HepG2 (cell line): ENCODE data around the gene MPV17L2. TPM values are rescaled to one million over a fixed set of nuclear protein-coding genes. Genes with fewer than 3 reads are reported as not detected.

ENCODE experiments used
- BRCA1 ChIP-seq: sonication (generic); formaldehyde crosslinking; IDR thresholded peaks from 2 replicates; pipeline ENCODE4 v1.4.0; 2020; ENCODE audit warnings: missing genetic modification reagents
- CCAR2 ChIP-seq: fragments of 200-400 bp; formaldehyde crosslinking; optimal IDR thresholded peaks from 2 replicates; pipeline ENCODE3; 2018; ENCODE audit warnings: low read depth, mild to moderate bottlenecking, low read length, moderate library complexity
- CREB3 ChIP-seq: sonication (generic); formaldehyde crosslinking; IDR thresholded peaks from 2 replicates; pipeline ENCODE4 v1.5.0; 2020; ENCODE audit warnings: missing genetic modification reagents
- MXD4 ChIP-seq: IDR thresholded peaks from 2 replicates; pipeline ENCODE4 v1.6.1; 2016; ENCODE audit warnings: mild to moderate bottlenecking, missing biosample characterization, missing genetic modification reagents
- NPAS2 ChIP-seq: sonication (generic); formaldehyde crosslinking; IDR thresholded peaks from 2 replicates; pipeline ENCODE4 v1.8.0; 2022; ENCODE audit warnings: mild to moderate bottlenecking, missing genetic modification reagents, borderline replicate concordance
- PLSCR1 ChIP-seq: sonication (generic); formaldehyde crosslinking; IDR thresholded peaks from 2 replicates; pipeline ENCODE4 v1.5.0; 2020; ENCODE audit warnings: missing genetic modification reagents, mild to moderate bottlenecking, borderline replicate concordance
- RAD51 ChIP-seq: fragments of 450-650 bp; IDR thresholded peaks from 2 replicates; pipeline ENCODE4 v1.6.1; 2016; ENCODE audit warnings: borderline replicate concordance
- RFX3 ChIP-seq: IDR thresholded peaks from 2 replicates; pipeline ENCODE4 v1.6.1; 2016; ENCODE audit warnings: missing biosample characterization, missing genetic modification reagents
- SMYD3 ChIP-seq: sonication (generic); formaldehyde crosslinking; IDR thresholded peaks from 2 replicates; pipeline ENCODE4 v1.8.1; 2023; ENCODE audit warnings: mild to moderate bottlenecking, missing genetic modification reagents
- SYNCRIP ChIP-seq: fragments of 200-400 bp; formaldehyde crosslinking; IDR thresholded peaks from 2 replicates; pipeline ENCODE4 v1.6.1; 2018; ENCODE audit warnings: mild to moderate bottlenecking, low read depth, low read length; ENCODE audit not compliant: insufficient read depth
- TBL1XR1 ChIP-seq: fragments of 150-350 bp; IDR thresholded peaks from 2 replicates; pipeline ENCODE4 v1.6.1; 2014; ENCODE audit warnings: borderline replicate concordance, low read length; ENCODE audit not compliant: partially characterized antibody
- ZBTB46 ChIP-seq: sonication (generic); formaldehyde crosslinking; IDR thresholded peaks from 2 replicates; pipeline ENCODE4 v1.4.0; 2020; ENCODE audit warnings: mild to moderate bottlenecking, missing genetic modification reagents, borderline replicate concordance
- ZFP36L2 ChIP-seq: sonication (generic); formaldehyde crosslinking; IDR thresholded peaks from 2 replicates; pipeline ENCODE4 v1.4.0; 2020; ENCODE audit warnings: missing genetic modification reagents
- ZNF18 ChIP-seq: sonication (generic); formaldehyde crosslinking; IDR thresholded peaks from 2 replicates; pipeline ENCODE4 v1.8.0; 2022; ENCODE audit warnings: mild to moderate bottlenecking, missing genetic modification reagents; ENCODE audit not compliant: insufficient replicate concordance
- ZNF333 ChIP-seq: sonication (generic); formaldehyde crosslinking; IDR thresholded peaks from 2 replicates; pipeline ENCODE4 v1.4.0; 2020; ENCODE audit warnings: mild to moderate bottlenecking, missing genetic modification reagents, borderline replicate concordance
- ZNF33B ChIP-seq: sonication (generic); formaldehyde crosslinking; IDR thresholded peaks from 2 replicates; pipeline ENCODE4 v1.5.1; 2020; ENCODE audit warnings: mild to moderate bottlenecking, missing genetic modification reagents
- ZSCAN22 ChIP-seq: sonication (generic); formaldehyde crosslinking; IDR thresholded peaks from 2 replicates; pipeline ENCODE4 v1.4.0; 2020; ENCODE audit warnings: mild to moderate bottlenecking, missing genetic modification reagents
- polyA plus RNA-seq, 8 experiments: library from polyadenylated mRNA; depleted of rRNA in 3 of 8; stranded (reverse) in 7 of 8; unstranded in 1 of 8; fragments of >200 nt; fragmentation: Illumina TruSeq in 4 of 8; extraction: Trizol in 4 of 8; gene quantifications; 2 replicates each; pipeline versions ENCODE4 v1.2.1 to v1.2.3, GENCODE V29; 2011 to 2016; ENCODE audit warnings: low read depth in 4 of 8, missing spikeins in 1 of 8, mixed read lengths in 1 of 8; ENCODE audit not compliant: insufficient read depth in 1 of 8
- total RNA-seq, 5 experiments: library from RNA; depleted of rRNA; stranded (reverse); fragments of >200 nt; fragmentation: Illumina TruSeq; extraction: Trizol; gene quantifications; 2 replicates each; pipeline ENCODE4 v1.2.3, GENCODE V29; 2016; ENCODE audit warnings: low read depth in 1 of 5
- TF ChIP-seq, protein P1 (sequence below): IDR thresholded peaks from 2 replicates; pipeline ENCODE4 v1.4.0; 2020; ENCODE audit warnings: mild to moderate bottlenecking, missing genetic modification reagents
- TF ChIP-seq, protein P2 (sequence below): sonication (generic); formaldehyde crosslinking; IDR thresholded peaks from 2 replicates; pipeline ENCODE4 v1.8.0; 2022; ENCODE audit warnings: mild to moderate bottlenecking, missing genetic modification reagents, moderate library complexity

Gene MPV17L2
- total and polyA plus RNA-seq, 2 of the 13 experiments (the other 11 are each of a cell fraction or from before 2014, with no cell fraction given) = 13.6 to 16.7 TPM

DNA sequence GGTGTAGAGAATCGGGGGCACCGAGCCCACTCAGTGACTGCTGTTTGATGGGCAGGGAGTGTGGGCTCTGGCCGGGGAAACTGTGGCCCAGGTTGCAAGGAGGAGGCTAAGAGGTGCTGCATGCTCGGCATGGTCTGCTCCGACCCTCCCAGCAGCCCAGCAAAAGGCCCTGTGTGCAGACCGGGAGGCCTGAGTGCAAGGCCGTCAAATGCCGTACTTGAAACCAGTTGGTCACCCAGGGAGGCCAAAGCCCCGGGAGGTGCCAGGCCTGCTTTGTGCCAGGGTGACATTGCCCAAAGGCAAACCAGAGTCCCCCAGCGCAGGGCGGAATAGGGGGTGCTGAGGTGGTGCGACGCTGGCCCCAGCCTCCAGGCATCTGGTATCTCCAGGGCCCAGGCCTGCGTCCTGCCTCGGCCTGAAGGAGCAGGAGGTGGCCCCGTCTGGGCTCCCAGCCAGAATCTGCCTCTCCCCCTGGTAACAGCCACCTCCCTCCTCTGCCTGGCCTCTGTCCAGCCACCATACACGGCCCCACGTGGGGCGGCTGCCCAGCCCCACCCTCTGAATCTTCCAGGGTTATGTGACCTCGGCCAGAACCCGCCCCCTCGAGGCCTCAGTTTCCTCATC lies 36.1 kb upstream of the MPV17L2 start (continued):
- TF ChIP-seq ZNF333 (CRISPR knock-in tag) (no peak), RAD51 (no peak), CCAR2 (no peak), BRCA1 (CRISPR knock-in tag) (no peak), SYNCRIP (no peak), TBL1XR1 (no peak), ZNF18 (CRISPR knock-in tag) (no peak), CREB3 (CRISPR knock-in tag) (no peak), ZFP36L2 (CRISPR knock-in tag) (no peak), MXD4 (CRISPR knock-in tag) (peak; percentile 33; the same call in 1 of the 2 replicates), ZBTB46 (CRISPR knock-in tag) (no peak), ZSCAN22 (CRISPR knock-in tag) (no peak), NPAS2 (CRISPR knock-in tag) (no peak), PLSCR1 (no peak), SMYD3 (CRISPR knock-in tag) (no peak), ZNF33B (CRISPR knock-in tag) (no peak), RFX3 (CRISPR knock-in tag) (no peak)
- TF ChIP-seq, protein P1, sequence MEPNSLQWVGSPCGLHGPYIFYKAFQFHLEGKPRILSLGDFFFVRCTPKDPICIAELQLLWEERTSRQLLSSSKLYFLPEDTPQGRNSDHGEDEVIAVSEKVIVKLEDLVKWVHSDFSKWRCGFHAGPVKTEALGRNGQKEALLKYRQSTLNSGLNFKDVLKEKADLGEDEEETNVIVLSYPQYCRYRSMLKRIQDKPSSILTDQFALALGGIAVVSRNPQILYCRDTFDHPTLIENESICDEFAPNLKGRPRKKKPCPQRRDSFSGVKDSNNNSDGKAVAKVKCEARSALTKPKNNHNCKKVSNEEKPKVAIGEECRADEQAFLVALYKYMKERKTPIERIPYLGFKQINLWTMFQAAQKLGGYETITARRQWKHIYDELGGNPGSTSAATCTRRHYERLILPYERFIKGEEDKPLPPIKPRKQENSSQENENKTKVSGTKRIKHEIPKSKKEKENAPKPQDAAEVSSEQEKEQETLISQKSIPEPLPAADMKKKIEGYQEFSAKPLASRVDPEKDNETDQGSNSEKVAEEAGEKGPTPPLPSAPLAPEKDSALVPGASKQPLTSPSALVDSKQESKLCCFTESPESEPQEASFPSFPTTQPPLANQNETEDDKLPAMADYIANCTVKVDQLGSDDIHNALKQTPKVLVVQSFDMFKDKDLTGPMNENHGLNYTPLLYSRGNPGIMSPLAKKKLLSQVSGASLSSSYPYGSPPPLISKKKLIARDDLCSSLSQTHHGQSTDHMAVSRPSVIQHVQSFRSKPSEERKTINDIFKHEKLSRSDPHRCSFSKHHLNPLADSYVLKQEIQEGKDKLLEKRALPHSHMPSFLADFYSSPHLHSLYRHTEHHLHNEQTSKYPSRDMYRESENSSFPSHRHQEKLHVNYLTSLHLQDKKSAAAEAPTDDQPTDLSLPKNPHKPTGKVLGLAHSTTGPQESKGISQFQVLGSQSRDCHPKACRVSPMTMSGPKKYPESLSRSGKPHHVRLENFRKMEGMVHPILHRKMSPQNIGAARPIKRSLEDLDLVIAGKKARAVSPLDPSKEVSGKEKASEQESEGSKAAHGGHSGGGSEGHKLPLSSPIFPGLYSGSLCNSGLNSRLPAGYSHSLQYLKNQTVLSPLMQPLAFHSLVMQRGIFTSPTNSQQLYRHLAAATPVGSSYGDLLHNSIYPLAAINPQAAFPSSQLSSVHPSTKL (CRISPR knock-in tag) = 0 out of 2 replicates have a peak, but pooled peaks have one; percentile 12
- TF ChIP-seq, protein P2, sequence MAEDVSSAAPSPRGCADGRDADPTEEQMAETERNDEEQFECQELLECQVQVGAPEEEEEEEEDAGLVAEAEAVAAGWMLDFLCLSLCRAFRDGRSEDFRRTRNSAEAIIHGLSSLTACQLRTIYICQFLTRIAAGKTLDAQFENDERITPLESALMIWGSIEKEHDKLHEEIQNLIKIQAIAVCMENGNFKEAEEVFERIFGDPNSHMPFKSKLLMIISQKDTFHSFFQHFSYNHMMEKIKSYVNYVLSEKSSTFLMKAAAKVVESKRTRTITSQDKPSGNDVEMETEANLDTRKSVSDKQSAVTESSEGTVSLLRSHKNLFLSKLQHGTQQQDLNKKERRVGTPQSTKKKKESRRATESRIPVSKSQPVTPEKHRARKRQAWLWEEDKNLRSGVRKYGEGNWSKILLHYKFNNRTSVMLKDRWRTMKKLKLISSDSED (CRISPR knock-in tag) = no peak
